Activated T-cell treated with anti-CD3 and anti-CD28 coated beads for 48 hours (primary cell): ENCODE results near the gene DNAAF9.

Source experiments
- DNase-seq: peaks from one replicate; pipeline ENCODE4 v3.0.0-alpha.2; 2020; ENCODE audit warnings: low read depth

The DNAAF9 gene

GRCh38 chr20:3410464-3410863, 3.0 kb upstream of the DNAAF9 start:
- no peak for DNase-seq

DNA sequence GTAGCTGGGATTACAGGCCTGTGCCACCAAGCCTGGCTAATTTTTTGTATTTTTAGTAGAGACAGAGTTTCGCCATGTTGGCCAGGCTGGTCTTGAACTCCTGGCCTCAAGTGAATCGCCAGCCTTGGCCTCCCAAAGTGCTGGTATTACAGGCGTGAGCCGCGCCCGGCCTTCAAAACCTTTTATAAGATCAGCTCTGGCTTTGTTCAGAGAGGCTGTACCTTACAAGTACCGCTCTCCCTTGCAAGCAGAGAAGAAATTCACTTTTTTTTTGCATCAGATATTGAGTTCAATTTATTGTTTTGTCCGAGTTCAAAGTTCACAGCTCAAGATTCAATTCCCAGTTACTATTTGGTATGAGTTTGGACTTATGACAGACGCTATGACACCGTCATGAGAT, 1.9 kb upstream of the DNAAF9 start:
- DNase-seq: no peak

DNA sequence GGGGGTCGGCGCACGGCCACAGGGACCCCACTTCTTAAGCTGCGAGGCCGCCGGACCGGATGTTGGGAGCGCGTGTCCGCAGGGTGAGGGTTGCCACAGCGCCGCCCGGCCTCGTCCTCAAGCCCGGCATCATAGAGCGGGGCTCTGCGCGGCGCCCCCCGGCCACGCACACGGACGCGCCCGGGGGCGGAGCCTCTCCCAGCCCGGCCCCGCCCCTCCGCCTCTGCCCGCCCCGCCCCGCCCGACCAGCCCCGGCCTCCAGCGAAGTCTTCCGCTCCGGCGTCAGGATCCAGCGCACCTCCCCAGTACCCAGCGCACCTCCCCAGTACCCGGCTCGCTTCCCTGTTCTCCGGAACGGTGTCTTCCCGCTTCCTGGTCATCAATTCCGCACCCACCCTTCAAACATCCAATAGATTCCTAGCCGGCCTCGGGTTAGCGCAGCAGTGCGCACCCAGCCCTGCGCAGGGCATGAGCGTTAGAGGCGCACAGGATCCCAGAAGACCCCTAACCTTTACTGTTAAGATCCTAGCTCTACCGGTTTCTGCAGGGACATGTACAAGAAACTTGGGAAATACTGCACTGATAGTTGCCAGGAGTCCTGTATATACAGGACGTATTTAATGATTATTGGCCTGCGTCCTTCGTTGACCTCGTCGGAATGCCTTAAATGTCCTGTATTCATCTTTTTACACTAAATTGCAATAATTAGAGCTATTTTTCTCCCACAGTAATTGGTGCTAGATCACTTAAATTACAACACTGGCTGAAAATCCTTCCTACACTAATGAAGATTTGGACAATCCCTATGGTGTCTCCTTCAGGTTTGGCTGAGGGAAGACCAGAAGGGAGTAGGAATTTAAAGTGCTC, 535 bp upstream of the DNAAF9 start:
- peak; percentile 52 for DNase-seq

DNA sequence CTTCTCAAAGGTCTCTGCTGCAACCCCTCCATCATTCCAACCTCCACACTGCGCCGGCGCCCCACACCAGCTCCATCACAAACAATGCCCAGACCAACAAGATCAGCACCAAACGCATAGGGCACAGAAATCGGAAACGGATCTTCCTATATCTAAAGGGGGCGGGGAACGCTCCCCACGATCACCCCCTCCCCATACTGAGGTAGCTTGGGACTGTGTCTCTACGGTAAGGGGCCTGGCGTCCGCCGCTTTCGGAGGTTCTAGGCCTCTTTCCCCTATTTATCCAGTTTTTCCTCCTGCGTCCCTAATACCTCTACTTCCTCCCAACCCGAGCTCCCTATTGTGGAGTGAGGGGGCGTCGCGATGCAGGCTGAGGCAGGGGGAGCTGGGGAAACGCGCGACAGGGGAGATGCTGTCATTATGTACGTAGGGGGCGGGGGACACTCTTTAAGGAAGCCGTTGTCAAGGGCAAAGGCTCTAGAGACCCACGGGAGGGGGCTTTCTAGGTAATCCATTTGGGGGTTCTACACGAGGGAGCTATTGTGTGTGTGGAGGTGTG, 909 bp downstream of the DNAAF9 start:
- DNase-seq: no peak

GRCh38 chr20:3405696-3406358, 1.6 kb downstream of the DNAAF9 start:
- no peak for DNase-seq

DNA sequence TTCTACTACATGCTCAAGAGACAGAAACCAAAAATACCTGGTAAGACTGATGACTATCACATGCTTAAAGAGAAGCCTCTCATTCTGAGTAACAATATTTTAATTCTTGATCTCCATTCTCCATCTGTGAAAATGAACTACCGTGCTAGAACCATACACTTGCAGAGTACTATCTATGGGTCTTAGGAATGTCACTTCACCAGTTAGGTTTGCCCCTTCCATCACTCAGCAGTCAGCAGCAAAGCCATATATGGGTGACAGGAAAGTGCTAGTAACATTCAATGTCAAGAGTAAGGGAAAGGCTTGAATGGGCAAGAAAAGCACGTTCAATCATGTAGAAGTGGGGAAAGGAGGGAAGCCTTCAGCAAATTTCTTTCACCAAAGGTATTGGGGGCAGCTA, 2.3 kb downstream of the DNAAF9 start:
- DNase-seq: no peak

DNA sequence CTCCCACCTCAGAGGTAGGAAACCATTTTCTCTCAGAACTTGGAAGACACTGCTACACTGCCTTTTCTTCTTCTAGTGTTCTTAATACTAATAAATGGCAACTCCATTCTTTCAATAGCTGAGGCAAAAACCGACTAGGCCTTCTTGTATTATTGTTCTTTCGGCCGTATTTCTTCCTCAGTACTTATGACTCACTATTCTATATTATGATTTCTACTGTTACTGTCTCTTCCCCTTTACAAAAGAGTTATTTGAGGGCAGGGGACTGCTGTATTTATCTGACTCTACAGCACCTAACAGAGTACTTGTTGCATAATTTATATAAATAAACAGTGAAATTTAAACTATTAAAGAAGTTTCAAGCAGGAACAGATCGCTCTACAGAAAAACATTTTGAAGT, 3.1 kb downstream of the DNAAF9 start:
- no peak for DNase-seq

- DNase-seq: no peak
Observed at GRCh38 chr20:3403741-3404140, 3.7 kb downstream of the DNAAF9 start.

GRCh38 chr20:3402453-3402852, 5.0 kb downstream of the DNAAF9 start:
- no peak for DNase-seq

DNA sequence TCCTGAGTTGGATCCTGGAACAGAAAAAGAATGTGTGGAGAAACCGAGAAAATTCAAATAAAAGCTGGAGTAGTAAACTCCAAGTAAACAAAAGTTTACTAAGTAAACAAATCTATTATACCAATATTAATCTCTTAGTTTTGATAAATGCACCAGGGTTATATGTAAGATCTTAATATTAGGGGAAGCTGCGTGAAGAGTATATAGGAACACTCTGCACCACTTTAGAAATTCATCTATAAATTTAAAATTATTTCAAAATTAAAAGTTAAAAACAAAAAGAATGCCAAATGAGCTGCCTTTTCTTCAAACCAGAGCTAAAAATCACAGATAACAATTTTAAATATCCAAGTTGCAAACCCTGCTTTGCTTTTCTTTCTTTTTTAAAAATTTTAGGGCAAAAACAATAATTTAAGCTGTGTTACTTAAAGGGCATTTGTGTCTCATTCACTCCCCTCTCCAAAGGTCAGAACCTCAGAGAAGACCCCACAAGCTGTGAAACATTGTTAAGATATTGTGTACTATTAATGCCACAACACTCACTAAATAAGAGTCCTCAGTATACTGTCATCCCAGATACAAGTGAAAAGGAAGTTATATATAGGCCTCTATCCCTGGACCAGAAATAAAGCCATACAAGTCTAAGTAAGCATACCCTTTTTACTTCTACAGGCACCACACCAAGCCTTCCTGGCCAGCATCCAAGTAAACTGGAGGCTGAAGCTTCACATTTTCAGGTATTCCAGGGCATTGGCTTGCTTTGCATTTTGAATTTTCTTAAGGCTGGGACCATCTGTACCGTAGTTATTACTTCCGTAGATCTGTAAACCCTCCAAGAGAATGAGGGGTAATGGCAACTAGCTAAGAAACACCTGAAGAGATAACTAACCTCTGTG, 7.0 kb downstream of the DNAAF9 start:
- DNase-seq: no peak

GRCh38 chr20:3398681-3399252, 8.7 kb downstream of the DNAAF9 start:
- DNase-seq: no peak

GRCh38 chr20:3396492-3396891, 11.0 kb downstream of the DNAAF9 start:
- DNase-seq: no peak

- no peak for DNase-seq
Observed at GRCh38 chr20:3392756-3393155, 14.7 kb downstream of the DNAAF9 start.

DNA sequence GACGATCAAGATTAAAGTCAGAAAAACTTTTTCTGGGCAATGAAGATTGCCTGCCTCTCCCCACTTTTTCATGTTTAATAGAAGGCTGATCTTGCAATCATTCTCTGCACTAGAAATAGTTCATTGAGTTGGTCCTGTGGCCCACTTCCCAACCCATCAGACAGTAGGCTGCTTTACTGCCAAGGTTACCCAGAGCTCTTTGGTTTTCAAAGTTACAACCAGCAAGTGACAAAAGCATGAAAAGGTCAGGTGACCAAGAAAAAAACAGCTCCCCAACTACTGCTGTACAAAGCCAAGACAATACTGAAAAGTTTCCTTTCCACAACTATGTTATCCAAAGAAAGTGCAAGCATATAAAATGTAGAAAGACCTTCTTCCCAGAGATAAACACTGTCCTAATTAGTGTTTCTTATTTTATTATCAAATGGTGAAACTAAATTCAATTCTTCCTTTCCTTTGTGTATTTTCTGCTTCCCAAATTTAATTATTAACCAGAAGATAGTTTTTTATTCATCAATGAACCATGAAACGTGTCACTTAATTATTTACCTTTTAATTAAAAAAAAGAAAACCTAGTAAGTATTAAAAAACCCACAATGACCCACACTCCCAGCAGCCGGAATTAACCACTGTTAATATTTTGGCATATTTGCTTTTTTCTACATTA, 16.6 kb downstream of the DNAAF9 start:
- DNase-seq: no peak

GRCh38 chr20:3383878-3384495, 23.5 kb downstream of the DNAAF9 start:
- DNase-seq: peak; percentile 41

DNA sequence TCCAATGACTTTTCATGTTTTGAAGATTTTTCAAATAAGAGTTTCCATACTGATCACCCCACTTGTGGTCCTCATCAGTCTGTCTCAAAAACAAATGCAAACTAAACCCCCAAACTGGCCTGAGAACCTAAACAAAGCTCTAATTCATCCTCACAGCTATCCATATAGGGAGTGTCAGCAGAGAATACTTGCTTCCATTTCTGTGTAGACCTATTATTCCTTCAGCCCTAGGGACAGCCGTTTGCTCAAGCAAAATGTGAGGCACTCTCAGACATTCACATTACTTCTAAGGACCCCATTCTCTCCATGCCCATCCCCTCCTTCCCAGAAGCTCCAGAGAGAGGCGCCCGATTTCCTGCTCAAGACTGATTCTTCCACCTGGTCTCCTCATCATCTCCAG, 24.6 kb downstream of the DNAAF9 start:
- DNase-seq: no peak

DNA sequence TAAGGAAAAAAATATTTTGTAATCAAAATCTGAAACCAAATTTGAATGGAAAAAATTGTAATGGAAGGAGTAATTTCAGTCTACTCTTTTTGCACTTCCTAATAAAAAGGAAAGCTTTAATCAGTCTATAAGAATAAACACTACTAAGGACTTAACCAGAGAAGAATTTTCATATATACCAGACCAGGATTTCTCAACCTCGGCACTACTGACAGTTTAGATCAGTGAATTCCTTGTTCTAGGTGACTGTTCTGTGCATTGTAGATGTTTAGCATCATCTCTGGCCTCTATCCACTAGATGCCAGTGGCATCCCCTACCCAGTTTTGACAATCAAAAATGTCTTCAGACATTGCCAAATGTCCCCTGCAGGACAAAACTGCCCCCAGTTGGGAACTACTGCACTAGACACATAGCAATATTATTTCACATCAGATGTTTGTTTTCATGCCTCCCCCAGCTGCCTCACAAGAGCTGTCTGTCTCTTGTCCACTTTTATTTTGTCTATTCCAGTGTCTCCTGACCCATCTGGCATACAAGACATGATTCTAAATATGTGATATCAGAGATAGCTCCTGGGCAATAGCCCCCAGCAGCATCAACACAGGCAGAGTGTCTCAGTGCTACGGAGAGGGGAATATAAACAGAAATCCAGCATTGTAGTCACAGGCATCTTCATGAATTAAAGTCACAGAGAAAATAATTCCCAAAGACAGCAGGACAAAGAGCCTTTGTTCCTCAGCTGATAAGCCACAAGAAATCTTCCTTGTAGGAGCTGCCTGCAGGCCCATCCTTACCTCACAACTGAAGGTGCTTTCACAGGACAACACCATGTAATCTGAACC, 27.0 kb downstream of the DNAAF9 start:
- no peak for DNase-seq

- DNase-seq: no peak
Observed at GRCh38 chr20:3378138-3378537, 29.3 kb downstream of the DNAAF9 start.

DNA sequence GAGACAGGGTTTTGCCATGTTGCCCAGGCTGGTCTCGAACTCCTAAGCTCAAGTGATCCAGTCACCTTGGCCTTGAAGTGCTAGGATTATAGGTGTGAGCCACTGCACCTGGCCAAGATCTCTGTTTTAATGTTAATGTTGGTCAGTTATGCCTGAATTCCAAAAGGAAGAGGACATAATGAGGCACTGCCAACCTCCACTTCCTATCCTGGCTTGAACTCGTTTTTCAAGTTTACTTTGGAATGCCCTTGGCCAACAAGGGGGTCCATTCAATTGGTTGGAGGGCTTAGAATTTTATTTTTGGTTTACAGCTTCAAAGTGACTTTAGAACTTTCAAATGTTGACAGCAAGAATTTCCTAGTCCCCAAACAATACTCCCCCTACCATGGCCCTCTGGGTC, 29.8 kb downstream of the DNAAF9 start:
- DNase-seq: no peak

DNA sequence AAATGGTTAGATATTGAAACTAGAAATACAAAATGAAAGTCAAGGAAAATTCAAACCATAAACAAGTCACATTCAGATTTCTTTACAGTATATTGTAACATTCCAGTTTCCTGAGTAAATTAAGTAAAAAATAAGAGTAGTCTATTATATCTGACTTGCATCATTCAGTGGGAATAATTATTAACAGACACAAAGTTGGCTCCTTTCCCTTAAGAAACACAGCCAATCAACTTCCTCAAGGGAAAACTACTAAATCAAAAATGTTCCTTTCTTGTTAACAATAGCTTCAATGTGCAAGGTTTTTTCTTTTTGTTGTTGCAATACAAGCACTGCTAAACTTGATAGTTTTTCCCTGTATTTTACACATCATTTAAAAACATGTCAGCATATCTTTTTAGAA, 33.2 kb downstream of the DNAAF9 start:
- DNase-seq: no peak
